Esophagus squamous epithelium (tissue), 5 donors: ENCODE results near the gene VSTM4. TPM values are rescaled to one million over a fixed set of nuclear protein-coding genes. Genes with fewer than 3 reads are reported as not detected.
A peak's percentile ranks its signal among the peaks of the same experiment; 100 is the strongest.

Source experiments
- DNase-seq: peaks from one replicate; lab custom pipeline; 2025; lab: John Stamatoyannopoulos, UW
- H3K27ac ChIP-seq, 4 donors: fragments of 200-600 bp; sonication (generic); one replicate each; pipeline ENCODE4 v1.5.1; 2016 to 2019; ENCODE audit warnings: mild to moderate bottlenecking in 1 of 4
- H3K27me3 ChIP-seq, 4 donors: fragments of 200-600 bp; sonication (generic); 1 replicate in 3 of 4; 2 replicates in 1 of 4; pipeline versions ENCODE4 v1.5.1 to v1.6.0; 2017 to 2021; ENCODE audit warnings: antibody characterized with exemption in 1 of 4
- H3K36me3 ChIP-seq, 3 donors: fragments of 200-600 bp; sonication (generic); one replicate each; pipeline ENCODE4 v1.5.1; 2016 to 2019
- H3K4me1 ChIP-seq, 3 donors: fragments of 200-600 bp; sonication (generic); one replicate each; pipeline ENCODE4 v1.5.1; 2017 to 2019
- H3K4me3 ChIP-seq, 4 donors: fragments of 200-600 bp; sonication (generic); 1 replicate in 3 of 4; 2 replicates in 1 of 4; pipeline ENCODE4 v1.5.1; 2016 to 2019; ENCODE audit warnings: mild to moderate bottlenecking in 2 of 4, moderate library complexity in 1 of 4
- H3K9me3 ChIP-seq, 3 donors: fragments of 200-600 bp; sonication (generic); one replicate each; pipeline ENCODE4 v1.5.1; 2016 to 2019
- CTCF ChIP-seq, 6 experiments: fragments of 450-650 bp in 4 of 6; fragments of 200-600 bp in 2 of 6; sonication (generic) in 2 of 6; IDR thresholded peaks; one replicate each; pipeline ENCODE4 v1.5.1; 2016 to 2019; ENCODE audit warnings: antibody characterized with exemption in 6 of 6, mild to moderate bottlenecking in 4 of 6, moderate library complexity in 4 of 6
- POLR2A ChIP-seq, 4 donors: fragments of 450-650 bp; IDR thresholded peaks; one replicate each; pipeline ENCODE4 v1.6.1; 2017; ENCODE audit warnings: antibody characterized with exemption in 4 of 4, mild to moderate bottlenecking in 4 of 4, moderate library complexity in 3 of 4
- WGBS, 2 donors: methylation state at CpG; one replicate each; pipeline ENCODE4 v1.1.5; 2018; 5-methylcytosine and 5-hydroxymethylcytosine counted together
- intact Hi-C: fragments of 100-400 bp; cut with DNase I; formaldehyde crosslinking; loops from one replicate; pipeline ENCODE4 v1.15.0; 2022
- total RNA-seq, 4 donors: library from RNA; depleted of rRNA; stranded (reverse); fragments of >200 nt; gene quantifications; one replicate each; pipeline ENCODE4 v1.1.0, GENCODE V29; 2016
- donor health status: DM: yes; HTN: yes; CAD: no.

VSTM4 gene
- total RNA-seq, 4 donors from 2014 or later: 0.80 to 6.9 (median 1.9) TPM

GRCh38 chr10:49066944-49067730, 48.2 kb downstream of the VSTM4 start:
- no peak for DNase-seq
- Histone ChIP-seq H3K4me1 (peaks cover 5 to 20% (median 13%) of the 10 kb centered on the region in 3 donors), H3K4me3 (no peak overlapping the region), H3K27ac (no peak overlapping the region), H3K36me3 (peaks cover 0 to 9% (median 0%) of the 10 kb centered on the region in 3 donors), H3K9me3 (peaks cover 0 to 10% (median 2%) of the 10 kb centered on the region in 3 donors), H3K27me3 (no peaks in the 10 kb centered on the region)
- 90 to 91% methylated on average over 5 of the region's 5 CpGs for WGBS, 2 donors
- no peak for TF ChIP-seq POLR2A (IDR thresholded peaks at IDR 0.05)
- TF ChIP-seq CTCF (IDR thresholded peaks at IDR 0.05): no peak
- intact Hi-C loops: no loop called here

GRCh38 chr10:49062229-49062628, 53.1 kb downstream of the VSTM4 start:
- Histone ChIP-seq H3K36me3 (peaks cover 0 to 9% (median 0%) of the 10 kb centered on the region in 3 donors), H3K27me3 (no peaks in the 10 kb centered on the region), H3K4me3 (no peak overlapping the region), H3K27ac (no peak overlapping the region), H3K4me1 (peaks cover under 1 to 19% (median 8%) of the 10 kb centered on the region in 3 donors), H3K9me3 (peaks cover 0 to 10% (median 5%) of the 10 kb centered on the region in 3 donors)
- intact Hi-C loops: no loop called here
- TF ChIP-seq CTCF (IDR thresholded peaks at IDR 0.05) (no peak), POLR2A (IDR thresholded peaks at IDR 0.05) (no peak)
- DNase-seq: no peak

- TF ChIP-seq CTCF (IDR thresholded peaks at IDR 0.05) (no peak), POLR2A (IDR thresholded peaks at IDR 0.05) (no peak)
- H3K4me3 ChIP-seq: no peak overlapping the region
- intact Hi-C loops: no loop called here
Observed at GRCh38 chr10:49061667-49062066, 53.7 kb downstream of the VSTM4 start.

GRCh38 chr10:49058463-49059255, 56.7 kb downstream of the VSTM4 start:
- Histone ChIP-seq H3K4me1 (peaks cover 10 to 54% (median 29%) of the 10 kb centered on the region in 3 donors), H3K27me3 (no peaks in the 10 kb centered on the region), H3K4me3 (no peak overlapping the region), H3K36me3 (peaks cover 0 to 8% (median 0%) of the 10 kb centered on the region in 3 donors), H3K9me3 (peaks cover 0 to 10% (median 5%) of the 10 kb centered on the region in 3 donors), H3K27ac (peak overlapping the region in 3 of 4 donors; percentile 6 to 14 (median 6))
- 75 to 86% methylated on average over 4 of the region's 7 CpGs for WGBS, 2 donors
- intact Hi-C loops: no loop called here
- DNase-seq: no peak
- TF ChIP-seq POLR2A (IDR thresholded peaks at IDR 0.05) (no peak), CTCF (IDR thresholded peaks at IDR 0.05) (no peak)

More at GRCh38 chr10:49061667-49062066, 53.7 kb downstream of the VSTM4 start:
- Histone ChIP-seq H3K36me3 (peaks cover 0 to 9% (median 0%) of the 10 kb centered on the region in 3 donors), H3K9me3 (peaks cover 0 to 10% (median 5%) of the 10 kb centered on the region in 3 donors), H3K4me1 (peaks cover 6 to 24% (median 14%) of the 10 kb centered on the region in 3 donors), H3K27ac (no peak overlapping the region), H3K27me3 (no peaks in the 10 kb centered on the region)
- DNase-seq: no peak
- WGBS, 2 donors: 94 to 97% methylated on average over 1 of the region's 1 CpG
